K562 (cell line): Measurements from ENCODE around the gene AKT3. TPM values are rescaled to one million over a fixed set of nuclear protein-coding genes. Genes with fewer than 3 reads are reported as not detected.

ENCODE experiments used
- ATAC-seq: fragments of 200-7000 bp; cut with Tn5 transposase; 3 replicates; pipeline ENCODE4 v1.9.1; 2020; ENCODE audit warnings: moderate library complexity
- BruUV-seq: library from RNA; stranded (reverse); fragments of 400-500 nt; replicated peaks from 2 replicates; lab custom pipeline; 2021; lab: Mats Ljungman, UMichigan
- CTCF ChIA-PET: fragments of 300-600 bp; formaldehyde crosslinking; extraction: SDS; loops from one replicate; lab custom pipeline; 2021; ENCODE audit warnings: low intra/inter-chr PET ratio; lab: Yijun Ruan, JAX
- POLR2A ChIA-PET: fragments of 300-600, 350-650 bp; sonication (Branson Sonifier 250); formaldehyde crosslinking; extraction: SDS; loops from one replicate; lab custom pipeline; 2021; ENCODE audit warnings: antibody characterized with exemption, inconsistent platforms; lab: Yijun Ruan, JAX
- DNase-seq, 4 experiments: peaks; one replicate each; pipeline versions ENCODE4 v3.0.0 to v3.0.0-alpha.2; 2011 to 2018; ENCODE audit warnings: low spot score in 3 of 4, mixed read lengths in 3 of 4; ENCODE audit errors: extremely low read depth in 1 of 4
- FAIRE-seq: peaks from 2 replicates; lab custom pipeline; 2011; peaks lifted over from hg19 to GRCh38; lab: Jason Lieb, UNC
- H2AFZ ChIP-seq: 2 replicates; pipeline ENCODE4 v1.6.0; 2011; ENCODE audit warnings: low read depth, low read length, control low read depth, inconsistent platforms
- H3K27ac ChIP-seq: fragments of 200-600 bp; 3 replicates; pipeline ENCODE4 v1.8.0; 2011; ENCODE audit warnings: low read depth, mild to moderate bottlenecking, control low read depth, inconsistent platforms, low read length, moderate library complexity, mixed read lengths; ENCODE audit errors: extremely low read depth
- H3K27me3 ChIP-seq, 2 experiments: fragments of 300-600 bp in 1 of 2; 2 replicates in 1 of 2; 3 replicates in 1 of 2; pipeline versions ENCODE4 v1.6.0 to v1.8.0; 2011; ENCODE audit warnings: inconsistent platforms in 2 of 2, low read length in 2 of 2, mild to moderate bottlenecking in 1 of 2, mixed read lengths in 1 of 2, moderate library complexity in 1 of 2; ENCODE audit not compliant: control insufficient read depth in 2 of 2, insufficient read depth in 2 of 2
- H3K36me3 ChIP-seq: fragments of 300-600 bp; 3 replicates; pipeline ENCODE4 v1.8.0; 2011; ENCODE audit warnings: mild to moderate bottlenecking, low read length, inconsistent platforms; ENCODE audit not compliant: control insufficient read depth, insufficient read depth
- H3K4me1 ChIP-seq, 2 experiments: fragments of 200-600 bp in 1 of 2; replicated peaks in 1 of 2; 2 replicates in 1 of 2; 3 replicates in 1 of 2; pipeline versions ENCODE4 v1.5.1 to v1.8.0; 2011; ENCODE audit warnings: inconsistent platforms in 2 of 2, low read length in 2 of 2, mild to moderate bottlenecking in 1 of 2, mixed read lengths in 1 of 2, moderate library complexity in 1 of 2; ENCODE audit not compliant: control insufficient read depth in 2 of 2, insufficient read depth in 2 of 2
- H3K4me2 ChIP-seq: 2 replicates; pipeline ENCODE4 v1.6.1; 2011; ENCODE audit warnings: low read length, control low read depth, inconsistent platforms, mixed read lengths; ENCODE audit not compliant: insufficient read depth
- H3K4me3 ChIP-seq: fragments of 200-600 bp; sonication (generic), shearing (Covaris generic); 2 replicates; pipeline ENCODE4 v1.5.1; 2016; ENCODE audit warnings: control low read depth, inconsistent platforms
- H3K79me2 ChIP-seq: fragments of 200-600 bp; 3 replicates; pipeline ENCODE4 v1.8.0; 2011; ENCODE audit warnings: low read length, inconsistent platforms; ENCODE audit not compliant: control insufficient read depth, insufficient read depth
- H3K9ac ChIP-seq, 2 experiments: 2 replicates each; pipeline versions ENCODE4 v1.6.0 to v1.6.1; 2011; ENCODE audit warnings: low read depth in 2 of 2, low read length in 2 of 2, control low read depth in 1 of 2, inconsistent platforms in 1 of 2, mild to moderate bottlenecking in 1 of 2, mixed read lengths in 1 of 2; ENCODE audit not compliant: insufficient read depth in 1 of 2
- H3K9me1 ChIP-seq: one replicate; pipeline ENCODE4 v1.6.0; 2011; ENCODE audit warnings: inconsistent platforms, mild to moderate bottlenecking, low read length, moderate library complexity; ENCODE audit not compliant: control insufficient read depth, insufficient read depth
- H3K9me3 ChIP-seq: replicated peaks from 2 replicates; pipeline ENCODE4 v1.5.1; 2011; ENCODE audit warnings: low read depth, low read length, inconsistent platforms; ENCODE audit not compliant: control insufficient read depth, insufficient read depth
- H4K20me1 ChIP-seq: replicated peaks from 2 replicates; pipeline ENCODE4 v1.6.1; 2011; ENCODE audit warnings: low read length, inconsistent platforms, mixed read lengths; ENCODE audit not compliant: control insufficient read depth, insufficient read depth
- ERF ChIP-seq: fragments of 450-650 bp; formaldehyde crosslinking; IDR thresholded peaks from 2 replicates; pipeline ENCODE4 v1.4.0; 2020; ENCODE audit warnings: mild to moderate bottlenecking, mixed read lengths
- HDGF ChIP-seq: fragments of 450-650 bp; IDR thresholded peaks from 2 replicates; pipeline ENCODE4 v1.6.1; 2016
- NBN ChIP-seq: fragments of 450-650 bp; IDR thresholded peaks from 2 replicates; pipeline ENCODE4 v1.6.1; 2016; ENCODE audit warnings: low read depth, mild to moderate bottlenecking
- NFE2 ChIP-seq: IDR thresholded peaks from 2 replicates; pipeline ENCODE4 v1.6.1; 2014; ENCODE audit warnings: antibody characterized with exemption, low read depth
- NR3C1 ChIP-seq: sonication (generic); formaldehyde crosslinking; IDR thresholded peaks from 2 replicates; pipeline ENCODE4 v1.8.1; 2022; ENCODE audit warnings: missing genetic modification reagents
- POLR3G ChIP-seq: IDR thresholded peaks from 2 replicates; pipeline ENCODE4 v1.6.1; 2011; ENCODE audit not compliant: insufficient read length, insufficient replicate concordance; ENCODE audit errors: extremely low read depth
- RB1 ChIP-seq: fragments of 450-650 bp; IDR thresholded peaks from 2 replicates; pipeline ENCODE4 v1.6.1; 2017; ENCODE audit warnings: low read depth, mild to moderate bottlenecking
- ZNF444 ChIP-seq: fragments of 250-450 bp; sonication (Bioruptor Pico); IDR thresholded peaks from 2 replicates; pipeline ENCODE4 v1.4.0; 2020; ENCODE audit warnings: mild to moderate bottlenecking, moderate library complexity
- ZNF644 ChIP-seq: fragments of 200-800 bp; sonication (Bioruptor generic); IDR thresholded peaks from 2 replicates; pipeline ENCODE4 v1.6.1; 2016; ENCODE audit warnings: low read depth, missing genetic modification characterization, missing compliant biosample characterization
- WGBS: fragments of 100-300 bp; shearing (Covaris generic); methylation state at CpG from one replicate; pipeline ENCODE4 v1.1.6; 2016; ENCODE audit warnings: low coverage, mixed read lengths; ENCODE audit not compliant: insufficient coverage; ENCODE audit errors: missing lambda C conversion rate; 5-methylcytosine and 5-hydroxymethylcytosine counted together
- in situ Hi-C: fragments of 300-500 bp; cut with MboI; formaldehyde crosslinking; loops from 4 replicates; pipeline ENCODE4 v1.15.0; 2018; ENCODE audit warnings: inconsistent platforms, mixed read lengths
- intact Hi-C: fragments of 100-400 bp; cut with micrococcal nuclease; formaldehyde crosslinking; loops from 2 replicates; pipeline ENCODE4 v1.14.2; 2022
- polyA plus RNA-seq, 8 experiments: library from polyadenylated mRNA; depleted of rRNA in 4 of 8; stranded (reverse) in 5 of 8; unstranded in 3 of 8; fragments of >200 nt; fragmentation: Nextera tagmentation in 2 of 8; fragmentation: Illumina TruSeq in 1 of 8; extraction: Ambion mirVana in 2 of 8; extraction: Trizol in 1 of 8; gene quantifications; 2 replicates each; pipeline versions ENCODE4 v1.2.1 to v1.2.3, GENCODE V29; 2011 to 2014; ENCODE audit warnings: inconsistent platforms in 1 of 8, missing spikeins in 1 of 8
- total RNA-seq, 7 experiments: library from RNA; depleted of rRNA in 6 of 7; stranded (reverse); fragments of >200 nt in 6 of 7; fragmentation: Illumina TruSeq in 2 of 7; extraction: Trizol in 2 of 7; gene quantifications; 2 replicates each; pipeline versions ENCODE4 v1.2.1 to v1.2.3, GENCODE V29; 2011 to 2021; ENCODE audit warnings: low replicate concordance in 1 of 7
- TF ChIP-seq, protein P1 (sequence below): fragments of 250-450 bp; sonication (Bioruptor Pico); IDR thresholded peaks from 2 replicates; pipeline ENCODE4 v1.4.0; 2020; ENCODE audit warnings: borderline replicate concordance
- TF ChIP-seq, protein P2 (sequence below): sonication (generic); formaldehyde crosslinking; IDR thresholded peaks from 2 replicates; pipeline ENCODE4 v1.8.0; 2022; ENCODE audit warnings: mild to moderate bottlenecking, missing genetic modification reagents

AKT3 gene
- total and polyA plus RNA-seq, 9 of the 15 experiments (the other 6 are each of a cell fraction or from before 2014, with no cell fraction given): 0.04 to 0.54 (median 0.18) TPM; not detected in 1

DNA sequence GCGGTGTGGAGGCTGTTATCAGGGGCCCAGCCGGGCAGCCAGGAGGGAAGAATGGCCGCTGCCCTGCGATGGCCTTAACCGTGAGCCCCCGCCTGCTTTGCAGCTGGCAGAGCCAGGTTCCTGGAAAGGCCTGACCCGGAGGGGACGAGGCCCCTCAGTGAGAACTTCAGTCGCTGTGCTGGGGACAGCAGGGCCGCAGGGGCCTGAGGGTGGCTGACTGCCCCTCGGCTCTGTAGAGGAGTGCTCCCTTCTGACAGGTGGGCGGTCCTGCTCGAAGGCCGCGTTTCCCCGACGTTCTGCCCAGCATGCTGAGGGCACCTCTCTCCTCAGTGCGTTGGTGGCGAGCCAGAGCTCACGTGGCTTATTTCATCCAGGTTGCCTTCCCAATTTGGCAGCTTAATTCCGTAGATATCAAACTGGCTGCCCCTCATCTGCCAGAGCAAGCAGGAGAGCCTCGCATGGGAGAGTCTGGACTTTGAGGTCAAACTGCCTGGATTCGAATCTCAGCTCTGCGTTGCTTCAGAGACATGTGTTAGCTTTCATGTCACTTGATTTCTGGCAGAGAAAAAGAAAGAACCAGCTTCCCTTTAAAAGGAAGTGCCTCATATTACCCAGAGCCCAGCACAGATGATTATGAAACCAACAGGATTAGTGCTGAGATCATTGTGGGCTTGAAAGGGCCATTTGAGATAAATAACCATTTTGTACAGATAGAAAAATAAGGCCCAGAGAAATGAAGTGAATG lies 354.4 kb downstream of the AKT3 start:
- ATAC-seq (no peak), DNase-seq (no peak)
- peak overlapping the region in 1 of 2 experiments; percentile 31; a peak in 1 of 4 replicates for H3K9ac ChIP-seq
- H3K4me3 ChIP-seq: no peak overlapping the region
- WGBS: 56% methylated on average over 24 of the region's 24 CpGs
- H3K79me2 ChIP-seq: no peaks in the 10 kb centered on the region
- CTCF ChIA-PET: no interaction called here
- no TSS peak for BruUV-seq
- POLR2A ChIA-PET: interaction anchor here (1.2 kb wide), 1 partner anchor 9 kb away, joined by 3 read pairs; no protein-coding TSS in a partner anchor
- H3K27ac ChIP-seq: no peak overlapping the region
- in situ Hi-C loops (loop anchor here (25.0 kb wide), 1 partner anchor 767 kb away; no protein-coding TSS in a partner anchor), intact Hi-C loops (no loop called here)
- H2AFZ ChIP-seq: no peak overlapping the region
- H3K27me3 ChIP-seq: no peaks in the 10 kb centered on the region
- H3K36me3 ChIP-seq: no peaks in the 10 kb centered on the region
- TF ChIP-seq NFE2: peak; percentile 10; the same call in 1 of the 2 replicates
- no peak for TF ChIP-seq NR3C1 (CRISPR knock-in tag)
- TF ChIP-seq, all 486 proteins: peak for 1
- H3K9me3 ChIP-seq: no peaks in the 10 kb centered on the region
- H3K4me2 ChIP-seq: no peak overlapping the region
- no peaks in the 10 kb centered on the region for H4K20me1 ChIP-seq
- no peaks in the 10 kb centered on the region for H3K9me1 ChIP-seq
- peaks cover 0 to 13% of the 10 kb centered on the region in 2 experiments; a peak in 1 of 5 replicates for H3K4me1 ChIP-seq
- no peak for FAIRE-seq

DNA sequence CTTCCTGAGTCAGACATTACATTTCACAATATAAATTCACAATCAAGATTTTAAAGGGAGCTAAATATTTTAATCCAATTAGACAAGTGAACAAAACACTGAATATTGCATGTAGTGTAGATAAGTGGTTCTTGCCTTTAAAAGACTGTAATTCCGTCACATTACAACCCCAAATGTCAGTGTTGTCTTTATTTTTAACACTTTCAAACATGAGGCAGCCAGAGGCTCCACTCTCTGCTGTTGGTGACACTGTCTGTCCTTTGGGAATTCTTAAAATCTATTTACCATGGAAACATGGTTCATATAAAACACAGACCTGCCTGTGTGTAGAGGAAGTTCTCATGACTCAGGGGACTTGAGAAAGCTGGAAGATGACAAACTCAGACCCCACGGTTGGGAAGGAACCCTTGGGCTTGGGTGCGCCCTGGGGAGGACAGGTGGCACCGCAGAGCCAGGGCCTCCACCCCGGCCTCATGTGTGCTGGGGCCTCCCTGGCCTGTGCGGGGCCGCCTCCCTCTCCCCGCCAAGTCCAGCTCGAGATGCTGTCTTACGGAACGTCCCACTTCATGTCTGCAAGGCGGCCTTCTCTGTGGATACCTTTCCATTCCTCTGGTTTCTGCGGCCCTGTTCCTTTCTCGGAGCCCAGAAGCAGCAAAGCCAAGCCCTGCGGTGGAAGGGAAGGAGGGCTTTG lies 355.2 kb downstream of the AKT3 start:
- 77% methylated on average over 14 of the region's 15 CpGs for WGBS
- FAIRE-seq (no peak), ATAC-seq (no peak), DNase-seq (no peak)
- Histone ChIP-seq H3K27ac (no peak overlapping the region), H3K36me3 (no peaks in the 10 kb centered on the region), H3K4me1 (peaks cover 0 to 13% of the 10 kb centered on the region in 2 experiments; a peak in 1 of 5 replicates), H2AFZ (no peak overlapping the region), H3K9me1 (no peaks in the 10 kb centered on the region), H3K4me2 (no peak overlapping the region), H3K4me3 (no peak overlapping the region), H3K9me3 (no peaks in the 10 kb centered on the region), H3K9ac (0 out of 4 replicates have a peak overlapping the region, but pooled peaks of 1 of the 2 experiments have one; percentile 31), H3K79me2 (no peaks in the 10 kb centered on the region), H4K20me1 (no peaks in the 10 kb centered on the region), H3K27me3 (no peaks in the 10 kb centered on the region)
- BruUV-seq: no TSS peak
- in situ Hi-C loops (loop anchor here (25.0 kb wide), 1 partner anchor 767 kb away; no protein-coding TSS in a partner anchor), intact Hi-C loops (no loop called here)
- CTCF ChIA-PET: no interaction called here
- POLR2A ChIA-PET: interaction anchor here (1.2 kb wide), 1 partner anchor 8 kb away, joined by 3 read pairs; no protein-coding TSS in a partner anchor
- TF ChIP-seq, protein P1, sequence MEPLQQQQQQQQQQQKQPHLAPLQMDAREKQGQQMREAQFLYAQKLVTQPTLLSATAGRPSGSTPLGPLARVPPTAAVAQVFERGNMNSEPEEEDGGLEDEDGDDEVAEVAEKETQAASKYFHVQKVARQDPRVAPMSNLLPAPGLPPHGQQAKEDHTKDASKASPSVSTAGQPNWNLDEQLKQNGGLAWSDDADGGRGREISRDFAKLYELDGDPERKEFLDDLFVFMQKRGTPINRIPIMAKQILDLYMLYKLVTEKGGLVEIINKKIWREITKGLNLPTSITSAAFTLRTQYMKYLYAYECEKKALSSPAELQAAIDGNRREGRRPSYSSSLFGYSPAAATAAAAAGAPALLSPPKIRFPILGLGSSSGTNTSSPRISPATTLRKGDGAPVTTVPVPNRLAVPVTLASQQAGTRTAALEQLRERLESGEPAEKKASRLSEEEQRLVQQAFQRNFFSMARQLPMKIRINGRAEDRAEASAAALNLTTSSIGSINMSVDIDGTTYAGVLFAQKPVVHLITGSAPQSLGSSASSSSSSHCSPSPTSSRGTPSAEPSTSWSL: no peak
- TF ChIP-seq HDGF (no peak), RB1 (no peak), ERF (CRISPR knock-in tag) (no peak), POLR3G (no peak), ZNF644 (tag) (no peak), ZNF444 (no peak), NBN (no peak)
- TF ChIP-seq, protein P2, sequence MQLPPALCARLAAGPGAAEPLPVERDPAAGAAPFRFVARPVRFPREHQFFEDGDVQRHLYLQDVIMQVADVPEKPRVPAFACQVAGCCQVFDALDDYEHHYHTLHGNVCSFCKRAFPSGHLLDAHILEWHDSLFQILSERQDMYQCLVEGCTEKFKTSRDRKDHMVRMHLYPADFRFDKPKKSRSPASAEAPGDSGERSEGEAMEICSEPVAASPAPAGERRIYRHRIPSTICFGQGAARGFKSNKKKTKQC (CRISPR knock-in tag): no peak
